ENCODE data around the gene CADPS2.

GRCh38 chr7:122416336-122416735 is 469.9 kb downstream of the CADPS2 start:
- TF ChIP-seq CTCF (IDR thresholded peaks at IDR 0.05 in 4 of 5, conservative IDR thresholded peaks at IDR 0.05 in 1 of 5) (no peak), POLR2A (IDR thresholded peaks at IDR 0.05) (no peak)
